HG02884 (cell line): ENCODE measurements around the gene OBP2B.
"Not testable (repeated sequence)": the region's sequence is repeated elsewhere in the genome, so short reads cannot be mapped to it uniquely, and the experiment has no call there.

Experiments used
- ATAC-seq: cut with Tn5 transposase; IDR thresholded peaks from one replicate; pipeline ENCODE4 v1.9.1; 2021; ENCODE audit warnings: mild to moderate bottlenecking, moderate library complexity; ENCODE audit not compliant: unreplicated experiment

The OBP2B gene

GRCh38 chr9:133238851-133239532 lies 29.9 kb upstream of the OBP2B start:
- ATAC-seq: no peak

GRCh38 chr9:133238272-133238850 lies 29.3 kb upstream of the OBP2B start:
- no peak for ATAC-seq

- no peak for ATAC-seq
Measured at GRCh38 chr9:133237035-133237731, 28.1 kb upstream of the OBP2B start.

- ATAC-seq: not testable (repeated sequence)
Measured at GRCh38 chr9:133236291-133237034, 27.4 kb upstream of the OBP2B start.

- ATAC-seq: no peak
Measured at GRCh38 chr9:133235549-133236222, 26.6 kb upstream of the OBP2B start.

GRCh38 chr9:133234577-133235322 lies 25.7 kb upstream of the OBP2B start:
- ATAC-seq: no peak

- no peak for ATAC-seq
Measured at GRCh38 chr9:133233681-133234432, 24.8 kb upstream of the OBP2B start.

GRCh38 chr9:133231934-133232568 lies 23.0 kb upstream of the OBP2B start:
- not testable (repeated sequence) for ATAC-seq

GRCh38 chr9:133230514-133230913 lies 21.5 kb upstream of the OBP2B start:
- not testable (repeated sequence) for ATAC-seq

GRCh38 chr9:133230093-133230492 lies 21.0 kb upstream of the OBP2B start:
- no peak for ATAC-seq

GRCh38 chr9:133228474-133229193 lies 19.6 kb upstream of the OBP2B start:
- not testable (repeated sequence) for ATAC-seq

- ATAC-seq: not testable (repeated sequence)
Measured at GRCh38 chr9:133227996-133228395, 18.9 kb upstream of the OBP2B start.

GRCh38 chr9:133227242-133227860 lies 18.3 kb upstream of the OBP2B start:
- no peak for ATAC-seq

GRCh38 chr9:133226219-133227171 lies 17.4 kb upstream of the OBP2B start:
- ATAC-seq: no peak

GRCh38 chr9:133225171-133226011 lies 16.3 kb upstream of the OBP2B start:
- ATAC-seq: no peak

- ATAC-seq: no peak
Measured at GRCh38 chr9:133224762-133225161, 15.7 kb upstream of the OBP2B start.
